Heart left ventricle (tissue), 16 donors: ENCODE measurements around the gene MIA. TPM values are rescaled to one million over a fixed set of nuclear protein-coding genes. Genes with fewer than 3 reads are reported as not detected.

Source experiments
- ATAC-seq, 4 donors: fragments of 200-7000 bp; cut with Tn5 transposase; one replicate each; pipeline ENCODE4 v1.9.1; 2020 to 2022; ENCODE audit warnings: moderate library complexity in 4 of 4, mild to moderate bottlenecking in 3 of 4, moderate number of reproducible peaks in 1 of 4
- DNase-seq, 5 donors: peaks; one replicate each; pipeline ENCODE4 v3.0.0-alpha.2; 2020
- H3K27ac ChIP-seq, 12 donors: fragments of 200-600 bp; sonication (generic) in 4 of 12; one replicate each; pipeline versions ENCODE4 v1.5.0 to v1.8.0; 2016 to 2022; ENCODE audit warnings: mild to moderate bottlenecking in 2 of 12
- H3K27me3 ChIP-seq, 9 donors: fragments of 200-600 bp; sonication (generic) in 2 of 9; one replicate each; pipeline versions ENCODE4 v1.5.1 to v1.8.0; 2016 to 2022; ENCODE audit warnings: mild to moderate bottlenecking in 3 of 9
- H3K36me3 ChIP-seq, 9 donors: fragments of 200-600 bp; sonication (generic) in 2 of 9; one replicate each; pipeline versions ENCODE4 v1.5.0 to v1.8.0; 2018 to 2022; ENCODE audit warnings: mild to moderate bottlenecking in 2 of 9
- H3K4me1 ChIP-seq, 12 donors: fragments of 200-600 bp; sonication (generic) in 4 of 12; one replicate each; pipeline versions ENCODE4 v1.5.0 to v1.8.0; 2016 to 2022; ENCODE audit warnings: mild to moderate bottlenecking in 3 of 12
- H3K4me3 ChIP-seq, 12 donors: fragments of 200-600 bp; sonication (generic) in 4 of 12; one replicate each; pipeline versions ENCODE4 v1.5.0 to v1.8.0; 2017 to 2022; ENCODE audit warnings: mild to moderate bottlenecking in 9 of 12, moderate library complexity in 4 of 12
- H3K9me3 ChIP-seq, 12 donors: fragments of 200-600 bp; sonication (generic) in 4 of 12; one replicate each; pipeline versions ENCODE4 v1.5.0 to v1.8.0; 2016 to 2022; ENCODE audit warnings: mild to moderate bottlenecking in 1 of 12
- CTCF ChIP-seq, 12 donors: fragments of 200-600 bp; sonication (generic) in 4 of 12; IDR thresholded peaks; one replicate each; pipeline versions ENCODE4 v1.5.0 to v1.8.0; 2018 to 2022; ENCODE audit warnings: antibody characterized with exemption in 12 of 12, mild to moderate bottlenecking in 5 of 12
- POLR2A ChIP-seq, 2 donors: fragments of 450-650 bp; IDR thresholded peaks; one replicate each; pipeline ENCODE4 v1.6.1; 2017; ENCODE audit warnings: antibody characterized with exemption in 2 of 2, mild to moderate bottlenecking in 2 of 2, moderate library complexity in 2 of 2
- WGBS, 4 donors: extraction: QIAGEN DNeasy Blood & Tissue Kit in 2 of 4; methylation state at CpG; one replicate each; pipeline versions ENCODE4 v1.1.5 to v1.1.7; 2013 to 2018; 5-methylcytosine and 5-hydroxymethylcytosine counted together
- intact Hi-C, 10 donors: fragments of 100-400 bp; cut with DNase I; formaldehyde crosslinking; loops; one replicate each; pipeline versions ENCODE4 v1.11.1 to v1.14.2; 2022
- polyA plus RNA-seq, 2 donors: library from polyadenylated mRNA; stranded (reverse); fragments of 200-250 nt; gene quantifications; one replicate each; pipeline ENCODE4 v1.2.3, GENCODE V29; 2013
- total RNA-seq, 9 donors: library from RNA; depleted of rRNA in 2 of 9; stranded (reverse); fragments of >200 nt in 2 of 9; fragmentation: NEBNext Ultra II Directional in 3 of 9; extraction: Animal tissue kit (Norgen Biotek cat#: 25700) in 3 of 9; gene quantifications; one replicate each; pipeline versions ENCODE4 v1.1.0 to v1.2.4, GENCODE V29; 2016 to 2023
- donor health status: ischemic (EF 13 %, LVEDD 7.1; RV severe dilation, severe dysfunction).
- donor health status: healthy with polysubstance abuse.
- donor health status: DM: no; HTN: yes; CAD: no.
- donor health status: DM: no; HTN: no; CAD: no.
- donor health status: ischemic (EF 25% LVEDD 6.9; RV normal size, moderate dysfunction).
- donor health status: ischemic (EF 25% LVEDD 5.7; RV mildly dilated, moderate dysfunction).
- donor health status: healthy.
- donor health status: DM: yes; HTN: yes; CAD: no.
- donor health status: ischemic (EF 35%, LVEDD 5.7; RV mildly dilated, moderate dysfunction).
- donor health status: nonischemic (EF 11% LVEDD 7.7; RV severe dilation, severe dysfunction).
- donor health status: DM: yes; HTN: yes; CAD: no.
- donor health status: PGD.
- donor health status: ischemic (EF 29% LVEDD 5.4; RV normal size, mild dysfunction).
- donor health status: nonischemic (EF 23%, LVEDD 6.1; RV moderate dilation, normal function).

MIA gene
- total and polyA plus RNA-seq, 11 donors = 0.72 to 3.0 (median 1.0) TPM; not detected in 5

GRCh38 chr19:40741527-40742390 is 33.6 kb upstream of the MIA start:
- Histone ChIP-seq H3K4me3 (no peak overlapping the region), H3K36me3 (peaks cover 0 to 41% (median 32%) of the 10 kb centered on the region in 9 donors), H3K27ac (peak overlapping the region in 9 of 12 donors; percentile 11 to 74 (median 62)), H3K9me3 (no peaks in the 10 kb centered on the region), H3K27me3 (no peaks in the 10 kb centered on the region), H3K4me1 (peaks cover 0 to 31% (median 13%) of the 10 kb centered on the region in 12 donors)
- 77 to 86% (median 82%) methylated on average over 10 of the region's 10 CpGs for WGBS, 4 donors
- TF ChIP-seq CTCF (IDR thresholded peaks at IDR 0.05) (no peak), POLR2A (IDR thresholded peaks at IDR 0.05) (no peak)
- intact Hi-C loops = no loop called here
- DNase-seq (no peak), ATAC-seq (no peak)

- DNase-seq (no peak), ATAC-seq (peak in 1 of 4 donors; percentile 8)
- peaks cover 0 to 33% (median 13%) of the 10 kb centered on the region in 12 donors for H3K4me1 ChIP-seq
- H3K27me3 ChIP-seq = no peaks in the 10 kb centered on the region
- H3K27ac ChIP-seq = no peak overlapping the region
- no peak overlapping the region for H3K4me3 ChIP-seq
- H3K36me3 ChIP-seq = peaks cover 0 to 34% (median 25%) of the 10 kb centered on the region in 9 donors
- TF ChIP-seq CTCF (IDR thresholded peaks at IDR 0.05) (no peak), POLR2A (IDR thresholded peaks at IDR 0.05) (no peak)
- no peaks in the 10 kb centered on the region for H3K9me3 ChIP-seq
- intact Hi-C loops = no loop called here
- WGBS, 4 donors = 85 to 100% (median 88%) methylated on average over 2 to 17 of the region's 17 CpGs
Measured at GRCh38 chr19:40742477-40742876, 32.8 kb upstream of the MIA start.

- intact Hi-C loops = no loop called here
- 89 to 93% (median 91%) methylated on average over 12 of the region's 12 CpGs for WGBS, 4 donors
- H3K27ac ChIP-seq = no peak overlapping the region
- no peaks in the 10 kb centered on the region for H3K9me3 ChIP-seq
- no peak overlapping the region for H3K4me3 ChIP-seq
- no peak for TF ChIP-seq CTCF (IDR thresholded peaks at IDR 0.05)
- no peak for TF ChIP-seq POLR2A (IDR thresholded peaks at IDR 0.05)
- H3K4me1 ChIP-seq = peaks cover 0 to 37% (median 13%) of the 10 kb centered on the region in 12 donors
- H3K27me3 ChIP-seq = no peaks in the 10 kb centered on the region
- ATAC-seq (no peak), DNase-seq (no peak)
- H3K36me3 ChIP-seq = peaks cover 0 to 30% (median 21%) of the 10 kb centered on the region in 9 donors
Measured at GRCh38 chr19:40742886-40743285, 32.4 kb upstream of the MIA start.

GRCh38 chr19:40743926-40744325 is 31.4 kb upstream of the MIA start:
- no peaks in the 10 kb centered on the region for H3K27me3 ChIP-seq
- DNase-seq (no peak), ATAC-seq (no peak)
- TF ChIP-seq CTCF (IDR thresholded peaks at IDR 0.05) (no peak), POLR2A (IDR thresholded peaks at IDR 0.05) (no peak)
- intact Hi-C loops = no loop called here
- H3K4me1 ChIP-seq = peaks cover 0 to 47% (median 14%) of the 10 kb centered on the region in 12 donors
- peaks cover 0 to 19% (median 14%) of the 10 kb centered on the region in 9 donors for H3K36me3 ChIP-seq
- H3K9me3 ChIP-seq = no peaks in the 10 kb centered on the region
- H3K4me3 ChIP-seq = no peak overlapping the region
- H3K27ac ChIP-seq = no peak overlapping the region
- WGBS, 4 donors = 89 to 94% (median 90%) methylated on average over 7 to 10 of the region's 10 CpGs
